ENCODE measurements around the gene TECR. TPM values are rescaled to one million over a fixed set of nuclear protein-coding genes. Genes with fewer than 3 reads are reported as not detected.
"Not testable (repeated sequence)": the region's sequence is repeated elsewhere in the genome, so short reads cannot be mapped to it uniquely, and the experiment has no call there.

The TECR gene
- total RNA-seq, 4 donors from 2014 or later, result 36.6 to 145 (median 69.3) TPM

- no peak for DNase-seq
- in situ Hi-C loops (cut with MboI; ENCODE audit: low pct_ligation_motif_present in 1 of 4, low pct_unique_long_range_greater_than_20kb in 1 of 4, low sequenced_read_pairs in 3 of 4) (loop anchor here (10.0 kb wide), 2 partner anchors 107 to 317 kb away; no protein-coding TSS in a partner anchor), intact Hi-C loops (cut with DNase I; ENCODE audit: low total_unique reads) (no loop called here)
- Histone ChIP-seq H3K27ac (no peak overlapping the region), H3K27me3 (no peaks in the 10 kb centered on the region), H3K4me3 (no peak overlapping the region), H3K4me1 (peaks cover 0 to 11% (median 9%) of the 10 kb centered on the region in 4 donors), H3K9me3 (no peaks in the 10 kb centered on the region), H3K36me3 (no peaks in the 10 kb centered on the region)
- TF ChIP-seq POLR2A (IDR thresholded peaks at IDR 0.05) (no peak), EP300 (IDR thresholded peaks at IDR 0.05; ENCODE audit: low read depth) (no peak), POLR2AphosphoS5 (IDR thresholded peaks at IDR 0.05) (no peak), CTCF (IDR thresholded peaks at IDR 0.05) (no peak)
- 48% methylated on average over 6 of the region's 6 CpGs; no CpG with 5 or more reads in 1 of the 2 donors for WGBS, 2 donors (ENCODE audit: low coverage in 1 of 2)
Measured at GRCh38 chr19:14577885-14578427, 48.6 kb downstream of the TECR start.

- intact Hi-C loops (cut with DNase I; ENCODE audit: low total_unique reads), result no loop called here
- no peaks in the 10 kb centered on the region for H3K36me3 ChIP-seq
- in situ Hi-C loops (cut with MboI; ENCODE audit: low pct_ligation_motif_present in 1 of 4, low pct_unique_long_range_greater_than_20kb in 1 of 4, low sequenced_read_pairs in 3 of 4), result no loop called here
- no peaks in the 10 kb centered on the region for H3K4me1 ChIP-seq
- DNase-seq, result no peak
- no peak overlapping the region for H3K27ac ChIP-seq
- TF ChIP-seq CTCF (IDR thresholded peaks at IDR 0.05), result no peak
- TF ChIP-seq POLR2A (IDR thresholded peaks at IDR 0.05), result no peak
- TF ChIP-seq POLR2AphosphoS5 (IDR thresholded peaks at IDR 0.05), result no peak
- TF ChIP-seq EP300 (IDR thresholded peaks at IDR 0.05; ENCODE audit: low read depth), result no peak
- 62 to 78% methylated on average over 4 to 6 of the region's 6 CpGs for WGBS, 2 donors (ENCODE audit: low coverage in 1 of 2)
- no peak overlapping the region for H3K4me3 ChIP-seq
- no peaks in the 10 kb centered on the region for H3K9me3 ChIP-seq
- no peaks in the 10 kb centered on the region for H3K27me3 ChIP-seq
Measured at GRCh38 chr19:14580623-14581237, 51.3 kb downstream of the TECR start.

GRCh38 chr19:14582894-14583340, 53.5 kb downstream of the TECR start, which contains the start of gene CLEC17A:
TSS of gene CLEC17A (plus strand) at chr19:14583084. CDS start at chr19:14583161, 77 bp downstream.
- Histone ChIP-seq H3K4me1 (no peaks in the 10 kb centered on the region), H3K36me3 (no peaks in the 10 kb centered on the region), H3K4me3 (no peak within 1 kb of the TSS), H3K27ac (no peak within 1 kb of the TSS), H3K9me3 (no peaks in the 10 kb centered on the region), H3K27me3 (no peaks in the 10 kb centered on the region)
- no peak for DNase-seq
- WGBS, 2 donors (ENCODE audit: low coverage in 1 of 2), result 52% methylated on average over 6 of the region's 6 CpGs; no CpG with 5 or more reads in 1 of the 2 donors
- intact Hi-C loops (cut with DNase I; ENCODE audit: low total_unique reads), result no loop called here
- in situ Hi-C loops (cut with MboI; ENCODE audit: low pct_ligation_motif_present in 1 of 4, low pct_unique_long_range_greater_than_20kb in 1 of 4, low sequenced_read_pairs in 3 of 4), result no loop called here
- no peak for TF ChIP-seq EP300 (IDR thresholded peaks at IDR 0.05; ENCODE audit: low read depth)
- TF ChIP-seq POLR2A (IDR thresholded peaks at IDR 0.05), result no peak
- no peak for TF ChIP-seq CTCF (IDR thresholded peaks at IDR 0.05)
- no peak for TF ChIP-seq POLR2AphosphoS5 (IDR thresholded peaks at IDR 0.05)

- in situ Hi-C loops (cut with MboI; ENCODE audit: low pct_ligation_motif_present in 1 of 4, low pct_unique_long_range_greater_than_20kb in 1 of 4, low sequenced_read_pairs in 3 of 4); H3K4me3 ChIP-seq; H3K27ac ChIP-seq; intact Hi-C loops (cut with DNase I; ENCODE audit: low total_unique reads); H3K4me1 ChIP-seq; H3K36me3 ChIP-seq; H3K9me3 ChIP-seq; DNase-seq; H3K27me3 ChIP-seq: not testable (repeated sequence)
- WGBS, 2 donors (ENCODE audit: low coverage in 1 of 2), result 78% methylated on average over 5 of the region's 5 CpGs; no CpG with 5 or more reads in 1 of the 2 donors
Measured at GRCh38 chr19:14584372-14584771, 55.0 kb downstream of the TECR start.

GRCh38 chr19:14585187-14585586, 55.8 kb downstream of the TECR start:
- in situ Hi-C loops (cut with MboI; ENCODE audit: low pct_ligation_motif_present in 1 of 4, low pct_unique_long_range_greater_than_20kb in 1 of 4, low sequenced_read_pairs in 3 of 4); DNase-seq; H3K27ac ChIP-seq; H3K4me1 ChIP-seq; H3K36me3 ChIP-seq; H3K27me3 ChIP-seq; H3K4me3 ChIP-seq; intact Hi-C loops (cut with DNase I; ENCODE audit: low total_unique reads); H3K9me3 ChIP-seq: not testable (repeated sequence)
- 50 to 57% methylated on average over 1 to 3 of the region's 3 CpGs for WGBS, 2 donors (ENCODE audit: low coverage in 1 of 2)

GRCh38 chr19:14589433-14589832, 60.0 kb downstream of the TECR start:
- DNase-seq; in situ Hi-C loops (cut with MboI; ENCODE audit: low pct_ligation_motif_present in 1 of 4, low pct_unique_long_range_greater_than_20kb in 1 of 4, low sequenced_read_pairs in 3 of 4); H3K36me3 ChIP-seq; intact Hi-C loops (cut with DNase I; ENCODE audit: low total_unique reads); H3K9me3 ChIP-seq; H3K27me3 ChIP-seq; H3K4me1 ChIP-seq; H3K27ac ChIP-seq; H3K4me3 ChIP-seq: not testable (repeated sequence)
- WGBS, 2 donors (ENCODE audit: low coverage in 1 of 2), result no CpG with 5 or more reads among the region's 4 CpGs
